SK-N-MC (cell line): ENCODE results near the gene SH3BP5.

ENCODE experiments used
- DNase-seq: peaks from one replicate; pipeline ENCODE4 v3.0.0-alpha.2; 2011; ENCODE audit warnings: low read depth, low spot score
- H3K27ac ChIP-seq: fragments of 200-600 bp; sonication (generic); 2 replicates; pipeline ENCODE4 v1.5.1; 2016; ENCODE audit warnings: mixed run types
- H3K36me3 ChIP-seq: fragments of 200-600 bp; sonication (generic); 2 replicates; pipeline ENCODE4 v1.6.1; 2017; ENCODE audit warnings: antibody characterized with exemption, low read length, mixed read lengths; ENCODE audit not compliant: insufficient read depth
- H3K4me3 ChIP-seq: fragments of 200-600 bp; sonication (generic); 2 replicates; pipeline ENCODE4 v1.5.1; 2016
- H3K9ac ChIP-seq: fragments of 200-600 bp; sonication (generic); 2 replicates; pipeline ENCODE4 v1.8.0; 2017; ENCODE audit warnings: mixed run types, mixed read lengths; ENCODE audit not compliant: insufficient read length
- H3K9me3 ChIP-seq: fragments of 200-600 bp; sonication (generic); 2 replicates; pipeline ENCODE4 v1.6.1; 2017; ENCODE audit warnings: low read depth, mild to moderate bottlenecking, antibody characterized with exemption, low read length, moderate library complexity, mixed read lengths
- EZH2 ChIP-seq: fragments of 200-600 bp; sonication (generic); IDR thresholded peaks from one replicate; pipeline ENCODE4 v1.6.1; 2017; ENCODE audit warnings: antibody characterized with exemption
- FOXP2 ChIP-seq: optimal IDR thresholded peaks from 2 replicates; pipeline ENCODE3; 2011; ENCODE audit warnings: mild to moderate bottlenecking, moderate library complexity; ENCODE audit not compliant: insufficient read depth; ENCODE audit errors: extremely low read length, control extremely low read depth
- POLR2AphosphoS5 ChIP-seq: IDR thresholded peaks from 2 replicates; pipeline ENCODE4 v1.6.1; 2012; ENCODE audit warnings: mild to moderate bottlenecking, low read depth, low read length, borderline replicate concordance

SH3BP5 gene

DNA sequence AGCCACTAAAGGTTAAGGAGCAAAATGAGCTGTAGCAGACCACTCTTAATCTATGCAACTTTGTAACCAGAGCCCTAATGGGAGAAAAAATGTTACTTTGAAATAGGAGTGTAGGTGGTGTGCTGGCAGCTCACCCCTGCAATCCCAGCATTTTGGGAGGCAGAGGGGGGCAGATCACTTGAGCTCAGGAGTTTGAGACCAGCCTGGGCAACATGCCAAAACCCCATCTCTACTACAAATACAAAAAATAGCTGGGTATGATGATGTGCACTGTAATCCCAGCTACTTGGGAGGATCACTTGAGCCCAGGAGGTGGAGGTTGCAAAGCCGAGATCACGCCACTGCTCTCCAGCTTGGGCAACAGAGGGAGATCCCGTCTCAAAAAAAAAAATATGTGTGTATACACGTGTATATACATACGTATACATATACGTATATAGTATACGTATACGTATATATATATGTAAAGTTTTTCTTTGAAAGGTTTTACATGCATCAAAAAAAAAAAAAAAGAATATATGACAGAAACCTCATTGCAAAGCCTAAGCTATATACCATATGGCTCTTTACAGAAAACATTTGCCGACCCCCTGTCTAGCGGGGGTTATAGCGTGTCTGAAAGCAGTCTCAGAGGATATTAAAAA is 110.7 kb downstream of the SH3BP5 start:
- H3K36me3 ChIP-seq: peaks cover 8% of the 10 kb centered on the region
- TF ChIP-seq FOXP2 (no peak), EZH2 (no peak), POLR2AphosphoS5 (no peak)
- no peak overlapping the region for H3K27ac ChIP-seq

DNA sequence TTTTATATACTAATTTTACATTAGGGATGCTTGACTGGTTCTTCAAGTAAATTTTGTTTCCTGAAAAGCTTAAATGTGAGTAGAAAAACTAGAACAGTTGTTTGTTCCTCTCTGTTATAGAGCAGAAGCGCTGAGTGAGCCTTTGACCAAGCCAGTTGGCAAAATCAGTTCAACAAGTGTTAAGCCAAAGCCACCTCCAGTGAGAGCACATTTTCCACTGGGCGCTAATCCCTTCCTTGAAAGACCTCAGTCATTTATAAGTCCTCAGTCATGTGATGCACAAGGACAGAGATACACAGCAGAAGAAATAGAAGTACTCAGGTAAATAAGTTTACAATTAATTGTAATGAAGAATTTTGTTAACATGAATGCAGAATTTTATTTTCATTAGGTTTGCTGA is 111.7 kb downstream of the SH3BP5 start:
- Histone ChIP-seq H3K27ac (no peak overlapping the region), H3K36me3 (peaks cover 8% of the 10 kb centered on the region), H3K4me3 (no peak overlapping the region), H3K9ac (no peak overlapping the region), H3K9me3 (no peaks in the 10 kb centered on the region)
- no peak for TF ChIP-seq FOXP2
- TF ChIP-seq POLR2AphosphoS5: no peak
- TF ChIP-seq EZH2: no peak
- no peak for DNase-seq

More for the DNA sequence above, 110.7 kb downstream of the SH3BP5 start:
- DNase-seq: no peak
- Histone ChIP-seq H3K9ac (no peak overlapping the region), H3K9me3 (no peaks in the 10 kb centered on the region), H3K4me3 (no peak overlapping the region)

GRCh38 chr3:15220056-15220455 is 112.3 kb downstream of the SH3BP5 start:
- DNase-seq: no peak
- Histone ChIP-seq H3K4me3 (no peak overlapping the region), H3K9ac (no peak overlapping the region), H3K36me3 (peaks cover 8% of the 10 kb centered on the region), H3K9me3 (no peaks in the 10 kb centered on the region), H3K27ac (no peak overlapping the region)
- no peak for TF ChIP-seq POLR2AphosphoS5
- no peak for TF ChIP-seq FOXP2
- TF ChIP-seq EZH2: no peak

GRCh38 chr3:15218689-15219088 is 113.7 kb downstream of the SH3BP5 start:
- H3K36me3 ChIP-seq: peaks cover 8% of the 10 kb centered on the region; the same call in 1 of the 2 replicates
- TF ChIP-seq EZH2 (no peak), POLR2AphosphoS5 (no peak), FOXP2 (no peak)
- no peak overlapping the region for H3K9ac ChIP-seq

DNA sequence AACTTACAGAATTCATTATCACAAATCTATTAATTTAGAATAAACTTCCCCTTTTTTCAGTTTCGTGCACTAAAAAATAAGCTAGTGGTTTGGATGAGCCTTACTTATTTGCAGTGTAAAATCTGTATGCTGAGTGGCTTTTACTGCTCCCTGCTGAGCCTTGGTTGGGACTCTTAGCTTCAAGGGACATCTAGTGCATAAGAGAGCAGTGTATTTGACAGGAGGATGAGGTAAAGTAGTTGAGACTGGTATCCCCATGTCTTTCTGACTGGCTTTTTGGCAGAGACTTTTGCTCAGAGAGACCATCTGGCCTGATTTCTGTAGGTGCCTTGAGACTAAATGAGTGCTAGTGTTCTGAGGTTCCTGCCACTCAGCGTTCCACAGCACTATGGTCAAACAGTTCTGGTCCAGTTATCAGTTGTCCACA is 114.5 kb downstream of the SH3BP5 start:
- TF ChIP-seq EZH2 (no peak), POLR2AphosphoS5 (no peak), FOXP2 (no peak)
- Histone ChIP-seq H3K4me3 (no peak overlapping the region), H3K9ac (no peak overlapping the region), H3K9me3 (no peaks in the 10 kb centered on the region), H3K36me3 (peaks cover 9% of the 10 kb centered on the region; the same call in 1 of the 2 replicates), H3K27ac (no peak overlapping the region)
- no peak for DNase-seq

More at GRCh38 chr3:15218689-15219088, 113.7 kb downstream of the SH3BP5 start:
- Histone ChIP-seq H3K9me3 (no peaks in the 10 kb centered on the region), H3K27ac (no peak overlapping the region), H3K4me3 (no peak overlapping the region)
- DNase-seq: no peak

DNA sequence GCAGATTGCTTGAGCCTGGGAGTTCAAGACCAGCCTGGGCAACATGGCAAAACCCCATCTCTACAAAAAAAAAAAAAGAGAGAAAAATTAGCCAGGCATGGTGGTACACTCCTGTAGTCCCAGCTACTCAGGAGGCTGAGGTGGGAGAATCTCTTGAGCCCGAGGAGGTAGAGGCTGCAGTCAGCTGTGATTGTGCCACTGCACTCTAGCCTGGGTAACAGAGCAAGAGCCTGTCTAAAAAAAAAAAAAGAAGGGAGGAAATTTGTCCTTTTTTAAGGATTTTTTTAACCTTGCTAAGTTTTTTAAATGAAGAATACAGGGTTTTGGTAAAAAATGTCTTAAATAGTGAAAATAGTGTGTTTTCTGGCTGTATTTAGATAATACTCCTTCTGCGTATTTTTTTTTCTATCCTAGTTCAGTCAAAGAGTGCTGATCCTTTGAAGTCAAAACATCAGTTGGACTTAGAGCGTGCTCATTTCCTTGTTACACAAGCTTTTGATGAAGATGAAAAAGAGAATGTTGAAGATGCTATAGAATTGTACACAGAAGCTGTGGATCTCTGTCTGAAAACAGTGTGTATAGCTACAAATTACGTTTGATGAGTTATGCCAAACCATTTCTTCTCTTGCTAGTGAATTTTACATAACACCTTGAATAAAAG is 115.2 kb downstream of the SH3BP5 start:
- no peak overlapping the region for H3K4me3 ChIP-seq
- H3K36me3 ChIP-seq: peaks cover 13% of the 10 kb centered on the region; the same call in 1 of the 2 replicates
- no peak overlapping the region for H3K9ac ChIP-seq
- TF ChIP-seq EZH2 (no peak), FOXP2 (no peak), POLR2AphosphoS5 (no peak)
- H3K9me3 ChIP-seq: no peaks in the 10 kb centered on the region
- no peak for DNase-seq
- no peak overlapping the region for H3K27ac ChIP-seq

DNA sequence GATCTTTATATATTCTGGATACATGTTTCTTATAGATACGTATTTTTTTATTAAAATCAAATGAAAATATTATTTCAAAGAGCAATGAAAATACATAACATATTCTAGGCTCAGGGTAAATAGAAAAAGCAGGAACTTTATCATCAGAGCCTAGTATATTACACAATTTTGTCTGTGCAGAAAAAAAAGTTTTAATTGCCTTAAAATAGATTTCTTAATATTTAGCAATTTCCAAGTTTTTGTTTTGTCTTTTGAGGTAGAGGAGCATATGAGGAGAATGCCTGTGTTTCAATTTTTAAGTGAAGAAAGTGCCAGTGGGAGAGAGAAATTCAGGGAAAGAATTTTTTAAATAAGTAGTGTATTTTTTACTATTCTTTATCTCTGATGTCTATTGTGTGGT is 115.9 kb downstream of the SH3BP5 start:
- no peak for DNase-seq
- TF ChIP-seq FOXP2 (no peak), EZH2 (no peak), POLR2AphosphoS5 (no peak)
- peaks cover 13% of the 10 kb centered on the region; the same call in 1 of the 2 replicates for H3K36me3 ChIP-seq
- no peaks in the 10 kb centered on the region for H3K9me3 ChIP-seq
- no peak overlapping the region for H3K27ac ChIP-seq
- H3K4me3 ChIP-seq: no peak overlapping the region
- H3K9ac ChIP-seq: no peak overlapping the region

DNA sequence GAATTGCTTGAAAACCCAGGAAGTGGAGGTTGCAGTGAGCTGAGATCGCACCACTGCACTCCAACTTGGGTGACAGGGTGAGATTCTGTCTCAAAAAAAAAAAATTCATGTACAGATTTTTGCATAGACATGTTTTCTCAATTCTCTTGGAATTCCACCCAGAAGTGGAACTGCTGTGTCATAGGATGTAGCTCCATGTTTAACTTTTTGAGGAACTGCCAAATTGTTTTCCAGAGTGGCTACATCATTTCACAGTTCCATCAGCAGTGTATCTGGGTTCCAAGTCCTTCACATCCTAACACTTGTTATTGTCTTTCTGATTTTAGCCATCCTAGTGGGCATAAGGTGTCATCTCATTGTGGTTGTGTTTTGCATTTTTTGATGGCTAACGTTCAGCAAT is 116.4 kb downstream of the SH3BP5 start:
- no peak for TF ChIP-seq EZH2
- no peak for TF ChIP-seq FOXP2
- no peak for TF ChIP-seq POLR2AphosphoS5
- H3K36me3 ChIP-seq: peaks cover 13% of the 10 kb centered on the region; the same call in 1 of the 2 replicates
- H3K9ac ChIP-seq: no peak overlapping the region
- H3K4me3 ChIP-seq: no peak overlapping the region
- no peak overlapping the region for H3K27ac ChIP-seq
- no peaks in the 10 kb centered on the region for H3K9me3 ChIP-seq
- no peak for DNase-seq
